ENCODE data around the gene DEAF1.

DEAF1 gene

GRCh38 chr11:693415-693831 is 1.6 kb downstream of the DEAF1 start:
- TF ChIP-seq FOXP2 (optimal IDR thresholded peaks at IDR 0.05; ENCODE audit: borderline replicate concordance, extremely low read depth, extremely low read length, insufficient read depth): no peak
- no peak for TF ChIP-seq POLR2AphosphoS5 (IDR thresholded peaks at IDR 0.05; ENCODE audit: low read depth, low read length)
- TF ChIP-seq REST (IDR thresholded peaks at IDR 0.05; ENCODE audit: insufficient read depth in 1 of 2, low read depth in 2 of 2, low read length in 2 of 2): no peak
- no peak for TF ChIP-seq TAF1 (IDR thresholded peaks at IDR 0.05; ENCODE audit: borderline replicate concordance, insufficient read depth, low read length)
- no peak for TF ChIP-seq SIN3A (IDR thresholded peaks at IDR 0.05; ENCODE audit: borderline replicate concordance, insufficient read depth, low read length)

GRCh38 chr11:692824-693414 is 2.1 kb downstream of the DEAF1 start:
- no peak for TF ChIP-seq REST (IDR thresholded peaks at IDR 0.05; ENCODE audit: insufficient read depth in 1 of 2, low read depth in 2 of 2, low read length in 2 of 2)
- TF ChIP-seq FOXP2 (optimal IDR thresholded peaks at IDR 0.05; ENCODE audit: borderline replicate concordance, extremely low read depth, extremely low read length, insufficient read depth): no peak
- TF ChIP-seq SIN3A (IDR thresholded peaks at IDR 0.05; ENCODE audit: borderline replicate concordance, insufficient read depth, low read length): no peak
- no peak for TF ChIP-seq TAF1 (IDR thresholded peaks at IDR 0.05; ENCODE audit: borderline replicate concordance, insufficient read depth, low read length)
- TF ChIP-seq POLR2AphosphoS5 (IDR thresholded peaks at IDR 0.05; ENCODE audit: low read depth, low read length): no peak

GRCh38 chr11:691710-692590 is 3.1 kb downstream of the DEAF1 start:
- TF ChIP-seq POLR2AphosphoS5 (IDR thresholded peaks at IDR 0.05; ENCODE audit: low read depth, low read length): no peak
- TF ChIP-seq FOXP2 (optimal IDR thresholded peaks at IDR 0.05; ENCODE audit: borderline replicate concordance, extremely low read depth, extremely low read length, insufficient read depth): no peak
- no peak for TF ChIP-seq REST (IDR thresholded peaks at IDR 0.05; ENCODE audit: insufficient read depth in 1 of 2, low read depth in 2 of 2, low read length in 2 of 2)
- no peak for TF ChIP-seq TAF1 (IDR thresholded peaks at IDR 0.05; ENCODE audit: borderline replicate concordance, insufficient read depth, low read length)
- TF ChIP-seq SIN3A (IDR thresholded peaks at IDR 0.05; ENCODE audit: borderline replicate concordance, insufficient read depth, low read length): no peak

- TF ChIP-seq SIN3A (IDR thresholded peaks at IDR 0.05; ENCODE audit: borderline replicate concordance, insufficient read depth, low read length) (no peak), TAF1 (IDR thresholded peaks at IDR 0.05; ENCODE audit: borderline replicate concordance, insufficient read depth, low read length) (no peak), POLR2AphosphoS5 (IDR thresholded peaks at IDR 0.05; ENCODE audit: low read depth, low read length) (no peak), REST (IDR thresholded peaks at IDR 0.05; ENCODE audit: insufficient read depth in 1 of 2, low read depth in 2 of 2, low read length in 2 of 2) (no peak), FOXP2 (optimal IDR thresholded peaks at IDR 0.05; ENCODE audit: borderline replicate concordance, extremely low read depth, extremely low read length, insufficient read depth) (no peak)
Observed at GRCh38 chr11:690738-691633, 4.0 kb downstream of the DEAF1 start.

All from PFSK-1 (cell line).